GM12878 (cell line): ENCODE results near the gene GRIK4.

ENCODE experiments used
- CREB1 ChIP-seq: IDR thresholded peaks from 2 replicates; pipeline ENCODE4 v1.6.1; 2012; ENCODE audit warnings: low read depth, mild to moderate bottlenecking, inconsistent platforms
- CTCF ChIP-seq, 3 experiments: IDR thresholded peaks in 2 of 3; conservative IDR thresholded peaks in 1 of 3; 2 replicates each; pipeline ENCODE4 v1.5.1; 2011; ENCODE audit warnings: low read depth in 3 of 3, low read length in 3 of 3, mild to moderate bottlenecking in 3 of 3, control low read depth in 2 of 3, moderate library complexity in 2 of 3, inconsistent platforms in 1 of 3, mixed read lengths in 1 of 3; ENCODE audit not compliant: control insufficient read depth in 2 of 3, insufficient read depth in 1 of 3; ENCODE audit errors: extremely low read depth in 1 of 3
- ESRRA ChIP-seq: IDR thresholded peaks from 2 replicates; pipeline ENCODE4 v1.6.1; 2012; ENCODE audit warnings: mild to moderate bottlenecking, low read length, improper control_type of control experiment
- SIX5 ChIP-seq: IDR thresholded peaks from 2 replicates; pipeline ENCODE4 v1.6.1; 2011; ENCODE audit warnings: mild to moderate bottlenecking, low read depth, low read length, moderate library complexity; ENCODE audit not compliant: severe bottlenecking
- ZNF592 ChIP-seq: fragments of 450-650 bp; IDR thresholded peaks from 2 replicates; pipeline ENCODE4 v1.6.1; 2017; ENCODE audit warnings: mild to moderate bottlenecking, moderate library complexity

- TF ChIP-seq CTCF (IDR thresholded peaks at IDR 0.05 in 2 of 3, conservative IDR thresholded peaks at IDR 0.05 in 1 of 3; ENCODE audit: control insufficient read depth in 2 of 3, extremely low read depth in 1 of 3, insufficient read depth in 1 of 3, low read depth in 3 of 3, low read length in 3 of 3), result peak; percentile 42 to 67 (median 67)
- TF ChIP-seq ZNF592, result no peak
- TF ChIP-seq ESRRA, result no peak
- TF ChIP-seq CREB1, result no peak
- no peak for TF ChIP-seq SIX5
Measured at GRCh38 chr11:120715239-120715638, 203.7 kb downstream of the GRIK4 start.
